Activated CD4-positive, alpha-beta T cell treated with anti-CD3 and anti-CD28 coated beads for 1 hour (primary cell): ENCODE results near the gene EXOC6.
A peak's percentile ranks its signal among the peaks of the same experiment; 100 is the strongest.

ENCODE experiments used
- DNase-seq: peaks from one replicate; pipeline ENCODE4 v3.0.0-alpha.2; 2020

Gene EXOC6

GRCh38 chr10:93067443-93068365 lies 219.4 kb downstream of the EXOC6 start:
- DNase-seq = no peak

- no peak for DNase-seq
Observed at GRCh38 chr10:93068411-93069244, 220.3 kb downstream of the EXOC6 start.

- no peak for DNase-seq
Observed at GRCh38 chr10:93069245-93069561, 220.9 kb downstream of the EXOC6 start.

- no peak for DNase-seq
Observed at GRCh38 chr10:93070378-93071176, 222.3 kb downstream of the EXOC6 start.

GRCh38 chr10:93071177-93071472 lies 222.8 kb downstream of the EXOC6 start:
- no peak for DNase-seq

DNA sequence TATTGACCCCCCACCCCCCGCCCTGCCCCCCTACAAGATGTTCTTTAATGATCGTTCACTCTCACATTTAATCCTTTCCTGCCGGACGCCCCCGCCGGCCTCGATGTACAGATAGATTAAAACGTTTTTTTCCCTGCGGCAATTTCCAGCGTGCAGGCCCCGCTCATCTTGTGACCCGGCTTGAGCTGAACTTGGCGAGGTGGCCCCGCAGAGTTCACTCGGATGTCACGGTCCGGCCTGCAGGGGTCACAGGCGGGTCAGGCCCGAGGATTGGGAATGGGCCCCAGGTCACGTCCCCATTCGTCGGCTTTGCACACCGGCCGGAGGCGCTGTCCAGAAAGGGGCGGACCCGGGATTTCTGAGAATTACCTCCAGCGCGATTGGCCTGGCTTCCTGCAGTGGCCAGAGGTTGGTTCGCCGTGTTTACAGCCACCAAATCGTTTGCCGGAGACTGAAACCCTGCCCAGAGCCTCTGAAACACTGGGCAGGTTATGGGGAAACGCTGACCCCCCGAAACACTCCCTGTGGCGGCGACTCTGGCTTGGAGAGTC lies 223.4 kb downstream of the EXOC6 start:
- DNase-seq = no peak

GRCh38 chr10:93072225-93072712 lies 223.9 kb downstream of the EXOC6 start:
- no peak for DNase-seq

- DNase-seq = no peak
Observed at GRCh38 chr10:93072713-93073538, 224.6 kb downstream of the EXOC6 start.

- no peak for DNase-seq
Observed at GRCh38 chr10:93073539-93074146, 225.3 kb downstream of the EXOC6 start, which contains the start of gene CYP26A1. Gene CYP26A1, plus strand, starts transcription at chr10:93073893. Its CDS starts 42 bp downstream, at chr10:93073935.

DNA sequence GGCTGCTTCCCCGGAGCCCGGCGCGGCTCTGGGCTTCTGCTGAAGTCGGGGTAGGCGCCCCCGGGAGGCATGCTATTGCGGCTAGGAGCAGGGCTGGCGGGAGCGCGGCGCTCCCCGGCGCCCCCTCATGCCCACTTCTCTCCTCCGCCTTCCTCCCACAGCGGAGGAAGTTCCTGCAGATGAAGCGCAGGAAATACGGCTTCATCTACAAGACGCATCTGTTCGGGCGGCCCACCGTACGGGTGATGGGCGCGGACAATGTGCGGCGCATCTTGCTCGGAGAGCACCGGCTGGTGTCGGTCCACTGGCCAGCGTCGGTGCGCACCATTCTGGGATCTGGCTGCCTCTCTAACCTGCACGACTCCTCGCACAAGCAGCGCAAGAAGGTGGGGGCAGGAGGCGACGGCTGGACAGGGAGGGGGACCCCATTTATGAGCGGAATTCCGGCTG lies 225.9 kb downstream of the EXOC6 start:
- DNase-seq = no peak

DNA sequence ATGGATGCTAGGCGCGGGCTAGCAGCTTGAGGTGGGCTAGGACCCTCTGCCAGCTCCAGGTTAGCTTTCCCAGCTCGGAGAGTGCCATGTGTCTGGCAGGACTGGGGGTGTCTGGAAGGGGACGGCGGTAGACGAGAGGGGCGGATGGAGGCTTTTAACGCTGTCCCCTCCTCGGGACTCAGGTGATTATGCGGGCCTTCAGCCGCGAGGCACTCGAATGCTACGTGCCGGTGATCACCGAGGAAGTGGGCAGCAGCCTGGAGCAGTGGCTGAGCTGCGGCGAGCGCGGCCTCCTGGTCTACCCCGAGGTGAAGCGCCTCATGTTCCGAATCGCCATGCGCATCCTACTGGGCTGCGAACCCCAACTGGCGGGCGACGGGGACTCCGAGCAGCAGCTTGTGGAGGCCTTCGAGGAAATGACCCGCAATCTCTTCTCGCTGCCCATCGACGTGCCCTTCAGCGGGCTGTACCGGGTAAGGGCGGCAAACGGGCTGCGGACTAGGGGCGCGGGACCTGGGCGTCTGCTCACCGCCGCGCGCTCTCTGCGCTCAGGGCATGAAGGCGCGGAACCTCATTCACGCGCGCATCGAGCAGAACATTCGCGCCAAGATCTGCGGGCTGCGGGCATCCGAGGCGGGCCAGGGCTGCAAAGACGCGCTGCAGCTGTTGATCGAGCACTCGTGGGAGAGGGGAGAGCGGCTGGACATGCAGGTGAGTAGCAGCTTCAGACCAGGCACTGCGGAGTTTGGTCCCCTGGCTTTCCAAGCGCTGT lies 226.5 kb downstream of the EXOC6 start:
- DNase-seq = no peak

DNA sequence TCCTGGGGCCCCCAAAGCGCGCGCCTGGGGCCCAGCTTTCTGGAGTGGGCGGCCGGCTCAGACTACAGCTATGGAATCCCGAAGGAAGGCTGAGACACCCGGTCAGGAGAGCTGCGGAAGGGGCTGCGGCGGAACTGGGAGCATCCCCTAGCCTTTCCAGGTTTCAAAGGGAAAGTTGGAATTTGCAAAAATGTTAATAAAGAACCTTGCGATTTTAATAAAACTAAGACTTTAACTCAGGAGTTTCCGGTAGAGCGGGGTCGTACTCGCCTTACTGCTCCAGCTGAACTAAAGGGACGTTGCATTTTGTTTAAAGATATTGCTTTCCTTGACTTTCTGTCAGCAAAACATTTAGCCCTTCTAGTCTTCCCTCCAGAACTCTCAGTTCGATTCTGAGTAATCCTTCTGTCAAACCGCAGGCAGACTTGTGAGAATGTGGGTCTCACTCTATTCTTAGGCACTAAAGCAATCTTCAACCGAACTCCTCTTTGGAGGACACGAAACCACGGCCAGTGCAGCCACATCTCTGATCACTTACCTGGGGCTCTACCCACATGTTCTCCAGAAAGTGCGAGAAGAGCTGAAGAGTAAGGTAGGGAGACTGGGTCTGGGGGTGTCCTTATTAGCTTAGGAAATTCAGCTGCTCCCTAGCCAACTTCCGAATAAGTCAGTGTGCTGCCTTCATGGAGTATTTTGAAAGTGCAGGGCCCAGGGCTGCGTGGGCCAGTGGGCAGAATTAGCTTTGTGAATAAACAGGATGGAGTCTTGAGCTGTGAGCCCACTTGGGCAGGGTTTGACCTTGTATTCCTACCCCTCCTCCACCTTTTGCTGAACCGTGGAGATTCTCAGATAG lies 227.3 kb downstream of the EXOC6 start:
- no peak for DNase-seq

- DNase-seq = no peak
Observed at GRCh38 chr10:93076871-93077270, 228.6 kb downstream of the EXOC6 start.

DNA sequence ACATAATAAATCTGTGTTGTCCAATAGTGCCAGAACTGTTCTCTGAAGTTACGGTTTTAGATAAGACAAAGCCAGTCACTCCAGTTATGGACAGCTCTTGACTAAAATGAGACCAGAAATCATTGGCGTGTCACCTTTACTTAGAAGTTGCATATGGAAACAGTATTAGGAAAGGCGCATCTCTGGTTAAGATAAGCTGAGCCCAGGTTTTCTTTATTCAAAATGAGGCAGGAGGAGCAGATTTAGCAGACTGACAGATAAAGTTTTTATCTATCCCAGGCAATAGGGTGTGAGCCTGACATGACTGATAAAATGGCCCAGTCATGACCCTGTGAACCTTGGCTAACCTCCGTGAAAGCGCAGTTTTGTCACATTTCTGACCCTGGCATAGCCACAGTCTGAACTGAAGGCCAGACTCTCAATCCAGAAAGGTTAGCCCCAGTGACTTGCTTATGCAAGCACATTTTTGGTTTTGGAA lies 229.6 kb downstream of the EXOC6 start:
- no peak for DNase-seq

GRCh38 chr10:93079663-93080349 lies 231.5 kb downstream of the EXOC6 start:
- DNase-seq = no peak

DNA sequence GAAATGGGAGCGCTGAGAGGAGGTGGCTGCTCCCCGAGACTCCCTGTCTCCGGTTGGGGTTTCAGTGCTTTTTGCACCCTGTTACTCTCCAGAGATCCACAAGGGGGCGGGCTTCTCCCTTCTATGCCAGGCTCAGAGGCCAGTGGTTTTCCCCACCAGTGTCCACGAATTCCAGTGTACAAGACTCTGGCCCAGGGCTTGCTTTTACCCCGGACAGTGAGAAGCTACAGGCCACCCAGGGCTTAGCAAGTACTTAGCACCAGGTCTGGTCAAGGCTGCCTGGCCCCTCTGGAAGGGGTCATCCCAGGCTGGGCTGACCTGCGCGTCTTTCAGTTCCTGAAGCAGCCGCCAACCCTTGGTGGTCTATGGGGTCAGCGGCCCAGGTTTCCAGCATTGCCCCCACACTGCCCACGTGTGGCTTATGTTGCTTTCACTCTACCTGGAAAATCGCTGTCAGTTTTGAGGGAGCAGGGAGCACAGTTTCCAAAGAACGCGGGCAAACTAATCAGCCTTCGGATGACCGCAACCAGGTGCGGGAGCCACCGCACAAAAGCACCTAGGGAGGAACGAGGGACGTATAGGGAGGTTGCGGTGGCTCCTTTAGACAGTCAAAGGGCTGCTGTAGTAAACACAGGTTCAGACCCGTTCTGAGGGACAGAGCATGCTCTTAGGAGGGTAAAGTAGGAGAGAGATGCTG lies 232.2 kb downstream of the EXOC6 start:
- peak; percentile 29 for DNase-seq

DNA sequence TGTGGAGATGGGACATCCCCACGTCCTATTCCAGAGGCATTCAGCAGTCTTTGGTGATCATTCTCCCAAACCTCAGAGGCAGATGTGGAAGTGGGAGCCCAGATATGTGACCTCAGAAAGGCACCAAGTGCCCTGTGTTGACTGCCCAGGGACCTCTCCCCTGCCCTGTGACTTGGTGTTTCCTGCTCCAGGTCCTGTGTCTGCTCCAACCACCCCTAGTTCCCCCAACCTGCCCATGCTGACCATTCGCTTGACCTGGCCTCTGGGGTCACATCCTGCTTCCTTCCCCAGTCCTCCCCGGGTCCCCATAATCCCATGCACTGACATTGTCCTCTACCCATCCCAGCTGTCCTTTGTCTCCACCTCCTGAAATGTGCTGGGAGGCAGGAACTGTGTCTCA lies 233.0 kb downstream of the EXOC6 start:
- DNase-seq = no peak

DNA sequence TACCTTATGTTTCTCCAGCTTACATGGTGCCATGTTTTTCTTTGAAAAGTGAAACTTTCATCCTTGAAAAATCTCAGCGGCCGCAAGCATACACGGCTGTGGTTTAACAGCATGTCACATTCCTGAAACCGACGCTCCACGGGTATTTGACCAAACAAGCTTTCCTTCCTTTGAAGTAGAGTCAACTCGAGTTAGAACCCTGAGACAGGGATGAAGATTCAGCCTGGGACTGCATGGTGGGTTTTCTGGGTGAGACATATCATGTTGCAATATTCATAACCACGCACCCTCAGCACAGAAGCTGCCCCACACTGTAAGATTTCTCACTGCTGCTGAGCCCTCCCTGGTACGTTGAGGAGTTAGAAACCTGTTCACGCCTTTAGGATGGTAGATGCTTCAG lies 233.5 kb downstream of the EXOC6 start:
- no peak for DNase-seq
